Neuronal stem cell (in vitro differentiated cells): Measurements from ENCODE around the gene NAV2.

ENCODE experiments used
- DNase-seq: peaks from one replicate; pipeline ENCODE4 v3.0.0-alpha.2; 2013; ENCODE audit warnings: low spot score
- H2AFZ ChIP-seq: one replicate; pipeline ENCODE4 v1.6.1; 2013; ENCODE audit warnings: mild to moderate bottlenecking, low read length, inconsistent platforms
- H2AK5ac ChIP-seq: 2 replicates; pipeline ENCODE4 v1.6.1; 2013; ENCODE audit warnings: low read depth, mild to moderate bottlenecking, inconsistent platforms, low read length, moderate library complexity, mixed read lengths
- H2BK120ac ChIP-seq: 2 replicates; pipeline ENCODE4 v1.6.1; 2013; ENCODE audit warnings: low read depth, mild to moderate bottlenecking, inconsistent platforms, low read length, moderate library complexity, mixed read lengths
- H2BK12ac ChIP-seq: one replicate; pipeline ENCODE4 v1.6.1; 2013; ENCODE audit warnings: low read length, inconsistent platforms
- H2BK15ac ChIP-seq: 2 replicates; pipeline ENCODE4 v1.6.1; 2013; ENCODE audit warnings: mild to moderate bottlenecking, low read length, inconsistent platforms, mixed read lengths
- H2BK5ac ChIP-seq: one replicate; pipeline ENCODE4 v1.6.1; 2013; ENCODE audit warnings: inconsistent platforms, mild to moderate bottlenecking, low read length, moderate library complexity
- H3K14ac ChIP-seq: one replicate; pipeline ENCODE4 v1.6.1; 2013; ENCODE audit warnings: low read length, inconsistent platforms
- H3K18ac ChIP-seq: 2 replicates; pipeline ENCODE4 v1.6.1; 2013; ENCODE audit warnings: low read length, inconsistent platforms
- H3K23ac ChIP-seq: 2 replicates; pipeline ENCODE4 v1.6.1; 2013; ENCODE audit warnings: low read depth, mild to moderate bottlenecking, mixed read lengths, low read length, inconsistent platforms; ENCODE audit not compliant: poor library complexity
- H3K27ac ChIP-seq: replicated peaks from 3 replicates; pipeline ENCODE4 v1.5.1; 2013; ENCODE audit warnings: low read length, inconsistent platforms
- H3K27me3 ChIP-seq, 3 experiments: 2 replicates each; pipeline ENCODE4 v1.6.1; 2013; ENCODE audit warnings: low read length in 3 of 3, mild to moderate bottlenecking in 2 of 3, inconsistent platforms in 1 of 3, low read depth in 1 of 3, mixed read lengths in 1 of 3, moderate library complexity in 1 of 3; ENCODE audit not compliant: control insufficient read depth in 3 of 3, insufficient read depth in 3 of 3
- H3K36me3 ChIP-seq, 2 donors: replicated peaks in 1 of 2; 2 replicates each; pipeline ENCODE4 v1.6.1; 2013; ENCODE audit warnings: low read length in 2 of 2; ENCODE audit not compliant: control insufficient read depth in 2 of 2, insufficient read depth in 2 of 2
- H3K4ac ChIP-seq: 2 replicates; pipeline ENCODE4 v1.6.1; 2013; ENCODE audit warnings: inconsistent platforms, mild to moderate bottlenecking, low read length, moderate library complexity
- H3K4me1 ChIP-seq, 2 donors: 1 replicate in 1 of 2; 2 replicates in 1 of 2; pipeline ENCODE4 v1.6.1; 2013; ENCODE audit warnings: low read length in 2 of 2, low read depth in 1 of 2; ENCODE audit not compliant: control insufficient read depth in 2 of 2, insufficient read depth in 1 of 2
- H3K4me2 ChIP-seq: one replicate; pipeline ENCODE4 v1.6.1; 2013; ENCODE audit warnings: mild to moderate bottlenecking, low read length, inconsistent platforms; ENCODE audit not compliant: insufficient read depth, poor library complexity, severe bottlenecking
- H3K4me3 ChIP-seq, 2 donors: 2 replicates each; pipeline ENCODE4 v1.5.1; 2013; ENCODE audit warnings: low read length in 2 of 2, mild to moderate bottlenecking in 2 of 2, inconsistent platforms in 1 of 2, moderate library complexity in 1 of 2
- H3K79me1 ChIP-seq: one replicate; pipeline ENCODE4 v1.6.1; 2013; ENCODE audit warnings: low read depth, mild to moderate bottlenecking, inconsistent platforms, low read length, moderate library complexity
- H3K9ac ChIP-seq: one replicate; pipeline ENCODE4 v1.6.1; 2013; ENCODE audit warnings: mild to moderate bottlenecking, low read depth, low read length, inconsistent platforms; ENCODE audit not compliant: poor library complexity
- H3K9me3 ChIP-seq, 2 donors: replicated peaks in 1 of 2; 2 replicates each; pipeline versions ENCODE3 to v1.6.1; 2013; ENCODE audit warnings: low read length in 2 of 2, mild to moderate bottlenecking in 2 of 2, inconsistent platforms in 1 of 2, low read depth in 1 of 2, mixed read lengths in 1 of 2, moderate library complexity in 1 of 2; ENCODE audit not compliant: control insufficient read depth in 2 of 2, insufficient read depth in 1 of 2
- H4K8ac ChIP-seq: one replicate; pipeline ENCODE4 v1.6.1; 2013; ENCODE audit warnings: low read depth, mild to moderate bottlenecking, inconsistent platforms, low read length, moderate library complexity
- H4K91ac ChIP-seq: one replicate; pipeline ENCODE4 v1.6.1; 2013; ENCODE audit warnings: low read length, low read depth, mild to moderate bottlenecking, inconsistent platforms; ENCODE audit not compliant: poor library complexity
- WGBS, 2 donors: extraction: QIAGEN DNeasy Blood & Tissue Kit; methylation state at CpG; one replicate each; pipeline ENCODE4 v1.1.7; 2013; ENCODE audit warnings: missing lambda C conversion rate in 2 of 2, mixed read lengths in 1 of 2; ENCODE audit not compliant: insufficient read length in 2 of 2, insufficient replicate concordance in 1 of 2; ENCODE audit errors: extremely low coverage in 2 of 2; 5-methylcytosine and 5-hydroxymethylcytosine counted together

Gene NAV2

GRCh38 chr11:19735909-19736498, 23.4 kb downstream of the NAV2 start:
- H3K4ac ChIP-seq, result no peak overlapping the region
- peaks cover 6 to 22% of the 10 kb centered on the region in 2 donors for H3K4me1 ChIP-seq
- no peak overlapping the region for H2AFZ ChIP-seq
- WGBS, 2 donors, result no CpG with 5 or more reads among the region's 2 CpGs
- DNase-seq, result no peak
- no peak overlapping the region for H3K18ac ChIP-seq
- no peaks in the 10 kb centered on the region for H3K27me3 ChIP-seq
- H4K8ac ChIP-seq, result no peak overlapping the region
- no peak overlapping the region for H2BK120ac ChIP-seq
- no peak overlapping the region for H2BK12ac ChIP-seq
- no peaks in the 10 kb centered on the region for H3K36me3 ChIP-seq
- H3K9me3 ChIP-seq, result no peaks in the 10 kb centered on the region
- H2AK5ac ChIP-seq, result no peak overlapping the region
- H3K4me3 ChIP-seq, result no peak overlapping the region
- no peak overlapping the region for H2BK5ac ChIP-seq
- no peak overlapping the region for H2BK15ac ChIP-seq
- H4K91ac ChIP-seq, result no peak overlapping the region
- no peak overlapping the region for H3K14ac ChIP-seq
- H3K79me1 ChIP-seq, result no peaks in the 10 kb centered on the region
- no peak overlapping the region for H3K27ac ChIP-seq
- H3K9ac ChIP-seq, result no peak overlapping the region
- H3K23ac ChIP-seq, result no peak overlapping the region
- H3K4me2 ChIP-seq, result no peak overlapping the region

GRCh38 chr11:19736831-19737230, 24.2 kb downstream of the NAV2 start:
- no peak overlapping the region for H4K8ac ChIP-seq
- no peaks in the 10 kb centered on the region for H3K9me3 ChIP-seq
- no peak overlapping the region for H2BK120ac ChIP-seq
- H3K18ac ChIP-seq, result no peak overlapping the region
- no peak overlapping the region for H4K91ac ChIP-seq
- no peaks in the 10 kb centered on the region for H3K27me3 ChIP-seq
- H3K36me3 ChIP-seq, result no peaks in the 10 kb centered on the region
- no peak overlapping the region for H3K14ac ChIP-seq
- no peak overlapping the region for H3K27ac ChIP-seq
- no peak overlapping the region for H2AK5ac ChIP-seq
- H2BK12ac ChIP-seq, result no peak overlapping the region
- no peak overlapping the region for H2BK15ac ChIP-seq
- no peak overlapping the region for H3K9ac ChIP-seq
- DNase-seq, result no peak
- peaks cover 4 to 22% of the 10 kb centered on the region in 2 donors for H3K4me1 ChIP-seq
- H3K4me2 ChIP-seq, result no peak overlapping the region
- no peak overlapping the region for H2BK5ac ChIP-seq
- H2AFZ ChIP-seq, result no peak overlapping the region
- no peak overlapping the region for H3K4me3 ChIP-seq
- H3K4ac ChIP-seq, result no peak overlapping the region
- H3K23ac ChIP-seq, result no peak overlapping the region
- WGBS, 2 donors, result no CpG with 5 or more reads among the region's 3 CpGs
- no peaks in the 10 kb centered on the region for H3K79me1 ChIP-seq

GRCh38 chr11:19737575-19737974, 24.9 kb downstream of the NAV2 start:
- Histone ChIP-seq H2BK120ac (no peak overlapping the region), H2BK12ac (no peak overlapping the region), H3K9me3 (no peaks in the 10 kb centered on the region), H3K27ac (no peak overlapping the region), H2BK15ac (no peak overlapping the region), H3K36me3 (no peaks in the 10 kb centered on the region), H3K18ac (no peak overlapping the region), H3K4me3 (no peak overlapping the region), H3K4me2 (no peak overlapping the region), H2AK5ac (no peak overlapping the region), H2AFZ (no peak overlapping the region), H4K8ac (no peak overlapping the region), H3K9ac (no peak overlapping the region), H3K27me3 (no peaks in the 10 kb centered on the region), H3K23ac (no peak overlapping the region), H2BK5ac (no peak overlapping the region), H3K4ac (no peak overlapping the region), H3K4me1 (peaks cover 6 to 22% of the 10 kb centered on the region in 2 donors), H3K14ac (no peak overlapping the region), H3K79me1 (no peaks in the 10 kb centered on the region), H4K91ac (no peak overlapping the region)
- WGBS, 2 donors, result no CpG with 5 or more reads among the region's 4 CpGs
- DNase-seq, result no peak

- DNase-seq, result no peak
- no peaks in the 10 kb centered on the region for H3K36me3 ChIP-seq
- no peaks in the 10 kb centered on the region for H3K79me1 ChIP-seq
- H4K91ac ChIP-seq, result no peak overlapping the region
- H3K9ac ChIP-seq, result no peak overlapping the region
- no peak overlapping the region for H4K8ac ChIP-seq
- no peak overlapping the region for H2BK15ac ChIP-seq
- no CpG with 5 or more reads among the region's 3 CpGs for WGBS, 2 donors
- H3K27me3 ChIP-seq, result no peaks in the 10 kb centered on the region
- no peaks in the 10 kb centered on the region for H3K9me3 ChIP-seq
- H3K18ac ChIP-seq, result no peak overlapping the region
- no peak overlapping the region for H3K14ac ChIP-seq
- H3K27ac ChIP-seq, result no peak overlapping the region
- no peak overlapping the region for H3K4me3 ChIP-seq
- H2AK5ac ChIP-seq, result no peak overlapping the region
- no peak overlapping the region for H2BK5ac ChIP-seq
- no peak overlapping the region for H3K4me2 ChIP-seq
- H3K4ac ChIP-seq, result no peak overlapping the region
- peaks cover 6 to 22% of the 10 kb centered on the region in 2 donors for H3K4me1 ChIP-seq
- no peak overlapping the region for H2AFZ ChIP-seq
- H3K23ac ChIP-seq, result no peak overlapping the region
- no peak overlapping the region for H2BK120ac ChIP-seq
- H2BK12ac ChIP-seq, result no peak overlapping the region
Observed at GRCh38 chr11:19738124-19738523, 25.5 kb downstream of the NAV2 start.
